ENCODE measurements around the gene TSACC. TPM values are rescaled to one million over a fixed set of nuclear protein-coding genes. Genes with fewer than 3 reads are reported as not detected.
A peak's percentile ranks its signal among the peaks of the same experiment; 100 is the strongest.
"Not testable (repeated sequence)": the region's sequence is repeated elsewhere in the genome, so short reads cannot be mapped to it uniquely, and the experiment has no call there.

Gene TSACC
- total RNA-seq, 2 experiments from 2014 or later, result not detected

GRCh38 chr1:156367383-156368156, 29.2 kb downstream of the TSACC start:
- ChIA-PET POLR2A (no interaction called here), CTCF (no interaction called here)
- Histone ChIP-seq H3K36me3 (ENCODE audit: insufficient read depth, low read length) (no peaks in the 10 kb centered on the region), H3K27me3 (ENCODE audit: control insufficient read depth in 1 of 2, insufficient read depth in 2 of 2, low read length in 2 of 2) (peaks cover 28 to 53% of the 10 kb centered on the region in 2 experiments), H3K4me1 (ENCODE audit: insufficient read depth, low read length) (peaks cover 7% of the 10 kb centered on the region), H3K9me3 (ENCODE audit: control insufficient read depth in 1 of 2, insufficient read depth in 1 of 2, low read length in 2 of 2) (peaks cover 0 to 8% of the 10 kb centered on the region in 2 experiments), H3K4me3 (ENCODE audit: low read length) (no peak overlapping the region), H3K27ac (ENCODE audit: low read depth in 1 of 2, low read length in 2 of 2) (no peak overlapping the region)
- Mint-ChIP-seq H3K36me3 (ENCODE audit: low read depth) (no peaks in the 10 kb centered on the region), H3K27me3 (peaks cover 72% of the 10 kb centered on the region), H3K4me1 (ENCODE audit: low read depth) (no peaks in the 10 kb centered on the region), H3K27ac (no peak overlapping the region), H3K4me3 (no peak overlapping the region), H3K9me3 (no peaks in the 10 kb centered on the region)
- TF ChIP-seq, protein P1, sequence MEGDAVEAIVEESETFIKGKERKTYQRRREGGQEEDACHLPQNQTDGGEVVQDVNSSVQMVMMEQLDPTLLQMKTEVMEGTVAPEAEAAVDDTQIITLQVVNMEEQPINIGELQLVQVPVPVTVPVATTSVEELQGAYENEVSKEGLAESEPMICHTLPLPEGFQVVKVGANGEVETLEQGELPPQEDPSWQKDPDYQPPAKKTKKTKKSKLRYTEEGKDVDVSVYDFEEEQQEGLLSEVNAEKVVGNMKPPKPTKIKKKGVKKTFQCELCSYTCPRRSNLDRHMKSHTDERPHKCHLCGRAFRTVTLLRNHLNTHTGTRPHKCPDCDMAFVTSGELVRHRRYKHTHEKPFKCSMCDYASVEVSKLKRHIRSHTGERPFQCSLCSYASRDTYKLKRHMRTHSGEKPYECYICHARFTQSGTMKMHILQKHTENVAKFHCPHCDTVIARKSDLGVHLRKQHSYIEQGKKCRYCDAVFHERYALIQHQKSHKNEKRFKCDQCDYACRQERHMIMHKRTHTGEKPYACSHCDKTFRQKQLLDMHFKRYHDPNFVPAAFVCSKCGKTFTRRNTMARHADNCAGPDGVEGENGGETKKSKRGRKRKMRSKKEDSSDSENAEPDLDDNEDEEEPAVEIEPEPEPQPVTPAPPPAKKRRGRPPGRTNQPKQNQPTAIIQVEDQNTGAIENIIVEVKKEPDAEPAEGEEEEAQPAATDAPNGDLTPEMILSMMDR (IDR thresholded peaks at IDR 0.05), result no peak
- ATAC-seq (ENCODE audit: poor library complexity) (no peak), DNase-seq (no peak)
- intact Hi-C loops (cut with DNase I, micrococcal nuclease), result no loop called here

DNA sequence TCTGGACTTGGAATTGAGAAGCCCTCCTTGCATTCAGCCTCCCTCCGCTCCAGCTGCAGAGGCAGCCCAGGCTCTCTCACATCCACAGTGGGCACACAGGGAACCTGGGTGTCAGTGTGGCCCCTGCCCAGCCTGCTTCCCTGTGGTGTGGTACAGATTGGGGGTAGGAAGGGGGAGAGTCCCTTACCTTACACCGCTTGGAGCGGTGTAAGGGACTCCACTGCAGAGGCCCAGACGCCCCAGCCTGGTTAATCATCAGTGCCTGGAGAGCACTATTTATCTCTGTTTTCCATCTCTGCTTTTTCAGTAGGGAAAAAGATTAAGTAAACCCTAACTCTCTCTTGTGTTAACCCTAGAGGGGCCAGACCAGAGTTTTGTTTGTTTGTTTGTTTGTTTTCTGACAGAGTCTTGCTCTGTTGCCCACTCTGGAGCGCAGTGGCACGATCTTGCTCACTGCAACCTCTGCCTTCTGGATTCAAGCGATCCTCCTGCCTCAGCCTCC, 29.9 kb downstream of the TSACC start:
- DNase-seq (no peak), ATAC-seq (ENCODE audit: poor library complexity) (no peak)
- H3K27ac ChIP-seq (ENCODE audit: low read depth in 1 of 2, low read length in 2 of 2), result no peak overlapping the region
- H3K4me1 ChIP-seq (ENCODE audit: insufficient read depth, low read length), result peaks cover 7% of the 10 kb centered on the region
- H3K36me3 Mint-ChIP-seq (ENCODE audit: low read depth), result no peaks in the 10 kb centered on the region
- H3K4me1 Mint-ChIP-seq (ENCODE audit: low read depth), result no peaks in the 10 kb centered on the region
- TF ChIP-seq, protein P1 (IDR thresholded peaks at IDR 0.05), result no peak
- peaks cover 31 to 53% of the 10 kb centered on the region in 2 experiments for H3K27me3 ChIP-seq (ENCODE audit: control insufficient read depth in 1 of 2, insufficient read depth in 2 of 2, low read length in 2 of 2)
- no peak overlapping the region for H3K4me3 Mint-ChIP-seq
- H3K27me3 Mint-ChIP-seq, result peaks cover 73% of the 10 kb centered on the region
- intact Hi-C loops (cut with DNase I, micrococcal nuclease), result no loop called here
- H3K9me3 Mint-ChIP-seq, result no peaks in the 10 kb centered on the region
- no peak overlapping the region for H3K27ac Mint-ChIP-seq
- peaks cover 0 to 8% of the 10 kb centered on the region in 2 experiments for H3K9me3 ChIP-seq (ENCODE audit: control insufficient read depth in 1 of 2, insufficient read depth in 1 of 2, low read length in 2 of 2)
- ChIA-PET CTCF (no interaction called here), POLR2A (no interaction called here)
- H3K4me3 ChIP-seq (ENCODE audit: low read length), result no peak overlapping the region
- no peaks in the 10 kb centered on the region for H3K36me3 ChIP-seq (ENCODE audit: insufficient read depth, low read length)

- no peaks in the 10 kb centered on the region for H3K9me3 Mint-ChIP-seq
- DNase-seq (peak in 6 of 14 experiments; percentile 11 to 50 (median 32)), ATAC-seq (ENCODE audit: poor library complexity) (peak; percentile 65)
- peaks cover 72% of the 10 kb centered on the region for H3K27me3 Mint-ChIP-seq
- Histone ChIP-seq H3K27ac (ENCODE audit: low read depth in 1 of 2, low read length in 2 of 2) (no peak within 1 kb of the TSS), H3K4me1 (ENCODE audit: insufficient read depth, low read length) (peaks cover 7% of the 10 kb centered on the region), H3K36me3 (ENCODE audit: insufficient read depth, low read length) (no peaks in the 10 kb centered on the region), H3K27me3 (ENCODE audit: control insufficient read depth in 1 of 2, insufficient read depth in 2 of 2, low read length in 2 of 2) (peaks cover 29 to 53% of the 10 kb centered on the region in 2 experiments), H3K9me3 (ENCODE audit: control insufficient read depth in 1 of 2, insufficient read depth in 1 of 2, low read length in 2 of 2) (peaks cover 0 to 8% of the 10 kb centered on the region in 2 experiments), H3K4me3 (ENCODE audit: low read length) (peak within 1 kb of the TSS; percentile 37)
- POLR2A ChIA-PET, result no interaction called here
- H3K27ac Mint-ChIP-seq, result no peak within 1 kb of the TSS
- no peaks in the 10 kb centered on the region for H3K36me3 Mint-ChIP-seq (ENCODE audit: low read depth)
- no peaks in the 10 kb centered on the region for H3K4me1 Mint-ChIP-seq (ENCODE audit: low read depth)
- intact Hi-C loops (cut with DNase I, micrococcal nuclease), result no loop called here
- CTCF ChIA-PET, result no interaction called here
- H3K4me3 Mint-ChIP-seq, result peak within 1 kb of the TSS; percentile 56
- TF ChIP-seq, protein P1 (IDR thresholded peaks at IDR 0.05), result no peak
These were observed 30.8 kb downstream of the TSACC start, which contains the start of gene RHBG for GRCh38 chr1:156368889-156369684. RHBG (plus strand) TSS chr1:156369211; CDS start chr1:156369250, 39 bp downstream.

- H3K27me3 ChIP-seq (ENCODE audit: control insufficient read depth in 1 of 2, insufficient read depth in 2 of 2, low read length in 2 of 2), result peaks cover 22 to 53% of the 10 kb centered on the region in 2 experiments
- H3K9me3 ChIP-seq (ENCODE audit: control insufficient read depth in 1 of 2, insufficient read depth in 1 of 2, low read length in 2 of 2); H3K4me1 ChIP-seq (ENCODE audit: insufficient read depth, low read length); H3K4me3 ChIP-seq (ENCODE audit: low read length); POLR2A ChIA-PET; DNase-seq; CTCF ChIA-PET; H3K36me3 ChIP-seq (ENCODE audit: insufficient read depth, low read length); intact Hi-C loops (cut with DNase I, micrococcal nuclease); H3K9me3 Mint-ChIP-seq; H3K27ac ChIP-seq (ENCODE audit: low read depth in 1 of 2, low read length in 2 of 2); ATAC-seq (ENCODE audit: poor library complexity); H3K36me3 Mint-ChIP-seq (ENCODE audit: low read depth); H3K4me1 Mint-ChIP-seq (ENCODE audit: low read depth); H3K27ac Mint-ChIP-seq; H3K4me3 Mint-ChIP-seq: not testable (repeated sequence)
- H3K27me3 Mint-ChIP-seq, result peaks cover 68% of the 10 kb centered on the region
These were observed 31.5 kb downstream of the TSACC start for GRCh38 chr1:156369685-156370286.
